ENCODE results near the gene ITGB5.

DNA sequence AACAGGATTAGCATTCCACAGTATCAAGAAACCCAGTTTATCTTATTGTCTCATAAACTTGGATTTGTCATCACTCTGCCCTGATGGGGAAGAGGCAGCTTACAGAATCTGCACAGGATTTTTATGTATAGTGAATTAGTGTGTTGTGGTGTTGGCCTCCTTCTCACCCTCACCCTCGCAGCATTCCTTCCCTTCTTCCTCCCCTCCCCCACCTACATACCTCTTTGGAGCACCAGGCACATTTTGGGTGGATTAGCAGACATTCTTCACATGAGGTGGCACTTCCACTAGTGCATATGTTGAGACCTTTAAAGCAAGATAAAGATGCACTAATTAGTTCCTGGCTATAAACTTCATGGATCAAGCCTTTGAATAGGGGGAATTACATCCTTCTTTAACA lies 13.9 kb downstream of the ITGB5 start:
- TF ChIP-seq, protein P1, sequence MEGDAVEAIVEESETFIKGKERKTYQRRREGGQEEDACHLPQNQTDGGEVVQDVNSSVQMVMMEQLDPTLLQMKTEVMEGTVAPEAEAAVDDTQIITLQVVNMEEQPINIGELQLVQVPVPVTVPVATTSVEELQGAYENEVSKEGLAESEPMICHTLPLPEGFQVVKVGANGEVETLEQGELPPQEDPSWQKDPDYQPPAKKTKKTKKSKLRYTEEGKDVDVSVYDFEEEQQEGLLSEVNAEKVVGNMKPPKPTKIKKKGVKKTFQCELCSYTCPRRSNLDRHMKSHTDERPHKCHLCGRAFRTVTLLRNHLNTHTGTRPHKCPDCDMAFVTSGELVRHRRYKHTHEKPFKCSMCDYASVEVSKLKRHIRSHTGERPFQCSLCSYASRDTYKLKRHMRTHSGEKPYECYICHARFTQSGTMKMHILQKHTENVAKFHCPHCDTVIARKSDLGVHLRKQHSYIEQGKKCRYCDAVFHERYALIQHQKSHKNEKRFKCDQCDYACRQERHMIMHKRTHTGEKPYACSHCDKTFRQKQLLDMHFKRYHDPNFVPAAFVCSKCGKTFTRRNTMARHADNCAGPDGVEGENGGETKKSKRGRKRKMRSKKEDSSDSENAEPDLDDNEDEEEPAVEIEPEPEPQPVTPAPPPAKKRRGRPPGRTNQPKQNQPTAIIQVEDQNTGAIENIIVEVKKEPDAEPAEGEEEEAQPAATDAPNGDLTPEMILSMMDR (IDR thresholded peaks at IDR 0.05): no peak
- no peak for TF ChIP-seq POLR2A (IDR thresholded peaks at IDR 0.05)
